Endothelial cell (in vitro differentiated cells): ENCODE results near the gene KSR1. TPM values are rescaled to one million over a fixed set of nuclear protein-coding genes. Genes with fewer than 3 reads are reported as not detected.
"Not testable (repeated sequence)": the region's sequence is repeated elsewhere in the genome, so short reads cannot be mapped to it uniquely, and the experiment has no call there.

Experiments
- DNase-seq: peaks from one replicate; pipeline ENCODE4 v3.0.0; 2021; ENCODE audit warnings: low spot score
- H3K27ac Mint-ChIP-seq: one replicate; pipeline ENCODE4 v1.8.0; 2021; ENCODE audit warnings: mixed read lengths, inconsistent platforms; ENCODE audit not compliant: unreplicated experiment
- H3K27me3 Mint-ChIP-seq: one replicate; pipeline ENCODE4 v1.8.0; 2021; ENCODE audit warnings: mild to moderate bottlenecking, moderate library complexity, mixed read lengths, inconsistent platforms; ENCODE audit not compliant: unreplicated experiment
- H3K36me3 Mint-ChIP-seq: one replicate; pipeline ENCODE4 v1.8.0; 2021; ENCODE audit warnings: mild to moderate bottlenecking, low read depth, mixed read lengths, inconsistent platforms; ENCODE audit not compliant: unreplicated experiment
- H3K4me1 Mint-ChIP-seq: one replicate; pipeline ENCODE4 v1.8.0; 2021; ENCODE audit warnings: mild to moderate bottlenecking, mixed read lengths, inconsistent platforms; ENCODE audit not compliant: unreplicated experiment
- H3K4me3 Mint-ChIP-seq: one replicate; pipeline ENCODE4 v1.8.0; 2021; ENCODE audit warnings: mild to moderate bottlenecking, mixed read lengths, inconsistent platforms; ENCODE audit not compliant: unreplicated experiment
- H3K9me3 Mint-ChIP-seq: one replicate; pipeline ENCODE4 v1.8.0; 2021; ENCODE audit warnings: mixed read lengths, inconsistent platforms; ENCODE audit not compliant: unreplicated experiment
- CTCF ChIP-seq: fragments of 200-600 bp; sonication (generic); IDR thresholded peaks from one replicate; pipeline ENCODE4 v1.5.0; 2021; ENCODE audit warnings: antibody characterized with exemption; ENCODE audit not compliant: unreplicated experiment
- total RNA-seq: library from RNA; stranded (reverse); fragmentation: NEBNext Ultra II Directional; extraction: Animal tissue kit (Norgen Biotek cat#: 25700); gene quantifications from one replicate; pipeline ENCODE4 v1.2.1, GENCODE V29; 2021; ENCODE audit not compliant: unreplicated experiment

The KSR1 gene
- total RNA-seq, 1 donor from 2014 or later: 65.2 TPM

GRCh38 chr17:27496971-27497370, 40.7 kb downstream of the KSR1 start:
- no peak for DNase-seq
- Mint-ChIP-seq H3K27me3 (peaks cover 6% of the 10 kb centered on the region), H3K4me1 (peaks cover 9% of the 10 kb centered on the region), H3K4me3 (no peak overlapping the region), H3K27ac (no peak overlapping the region), H3K9me3 (peaks cover 8% of the 10 kb centered on the region), H3K36me3 (peaks cover 24% of the 10 kb centered on the region)
- TF ChIP-seq CTCF: no peak

DNA sequence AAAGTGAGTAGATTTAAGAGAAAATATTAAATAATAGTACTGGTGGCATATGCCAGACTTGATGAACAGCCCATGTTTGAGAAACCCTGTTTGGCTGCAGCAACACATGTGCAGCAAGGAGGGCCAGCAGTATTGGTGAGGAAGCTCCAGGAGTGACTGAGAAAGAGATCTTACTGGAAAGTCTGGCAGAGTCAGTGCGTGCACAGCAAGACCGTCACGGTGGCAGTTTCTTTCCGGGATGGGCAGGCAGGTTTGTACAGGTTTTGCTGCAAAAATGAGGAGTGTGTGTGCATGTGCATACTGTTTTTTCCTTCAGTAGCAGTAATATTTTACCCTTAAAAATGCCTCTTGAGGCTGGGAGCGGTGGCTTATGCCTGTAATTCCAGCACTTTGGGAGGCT, 41.4 kb downstream of the KSR1 start:
- Mint-ChIP-seq H3K4me3 (no peak overlapping the region), H3K27ac (no peak overlapping the region), H3K36me3 (peaks cover 27% of the 10 kb centered on the region), H3K27me3 (peaks cover 6% of the 10 kb centered on the region), H3K4me1 (peaks cover 9% of the 10 kb centered on the region), H3K9me3 (peaks cover 8% of the 10 kb centered on the region)
- DNase-seq: no peak
- TF ChIP-seq CTCF: no peak

DNA sequence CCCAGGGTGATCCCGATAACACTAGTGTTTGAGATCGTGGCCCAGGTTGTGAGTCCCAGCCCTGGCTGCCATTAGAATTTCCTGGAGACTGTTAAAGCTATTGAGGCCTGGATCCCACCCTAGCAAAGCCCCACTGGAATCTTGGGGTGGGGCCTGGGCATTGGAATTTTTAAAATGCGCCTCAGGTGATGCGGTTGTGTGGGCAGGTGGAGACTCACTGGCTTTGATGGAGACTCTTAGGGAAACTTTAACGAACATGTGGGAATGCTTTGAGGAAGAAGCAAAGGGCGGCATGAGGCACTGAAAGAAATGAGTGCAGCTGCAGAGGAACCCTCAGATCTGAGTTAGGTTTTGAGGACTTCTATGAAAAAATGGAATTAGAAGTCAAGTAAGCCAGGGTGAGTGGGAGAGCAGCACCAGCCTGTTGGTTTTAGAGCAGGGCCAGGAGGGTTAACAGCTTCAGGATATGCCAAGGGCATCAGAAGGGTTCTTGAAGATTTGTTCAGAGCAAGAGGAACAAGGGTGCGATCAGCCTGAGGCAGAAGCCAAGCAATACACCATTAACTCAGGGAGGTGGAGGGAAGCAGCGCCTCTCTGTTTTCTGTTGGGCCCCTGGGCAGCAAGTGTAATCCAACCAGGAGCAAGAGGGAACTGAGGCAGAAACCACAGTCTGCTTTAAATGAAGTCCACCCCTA, 42.5 kb downstream of the KSR1 start:
- peaks cover 8% of the 10 kb centered on the region for H3K4me1 Mint-ChIP-seq

DNA sequence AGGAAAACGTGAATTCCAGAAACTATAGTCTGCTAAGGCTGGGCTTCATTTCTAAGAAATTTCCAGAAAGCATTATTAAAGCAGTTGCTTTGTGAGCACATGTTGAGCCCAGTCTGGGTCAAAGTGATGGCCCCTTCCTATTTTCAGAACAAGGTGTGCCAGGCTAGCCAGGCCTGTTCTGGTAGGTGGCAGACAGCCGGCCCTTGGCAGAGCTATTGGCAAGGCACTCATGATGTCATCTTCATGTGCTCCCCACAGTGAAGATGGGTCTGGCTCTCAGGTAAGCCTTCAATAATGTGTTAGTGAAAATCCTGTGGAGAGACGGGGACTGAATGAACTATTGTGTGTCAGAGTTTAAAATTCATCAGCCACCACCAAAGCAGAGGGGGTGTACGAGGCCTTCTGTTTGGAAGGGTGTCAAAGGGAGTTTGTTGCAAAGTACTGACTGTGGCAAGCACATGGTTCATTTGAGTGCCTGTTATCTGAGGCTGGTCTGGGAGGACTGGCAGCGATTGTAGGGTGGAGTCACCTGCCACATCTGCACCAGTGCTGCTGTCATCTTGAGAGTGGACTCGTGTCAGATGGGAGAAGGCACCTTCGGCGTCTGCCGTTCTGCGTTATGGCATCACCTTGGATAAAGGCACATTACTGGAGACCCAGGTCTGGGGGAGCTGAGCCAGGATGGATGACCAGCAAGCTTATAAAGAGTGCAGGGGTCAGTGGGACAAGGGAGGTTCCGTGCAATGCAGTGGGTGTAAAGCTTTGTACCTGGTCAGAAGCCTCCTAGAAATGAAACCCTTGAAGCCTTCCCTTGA, 43.4 kb downstream of the KSR1 start:
- Mint-ChIP-seq H3K9me3 (peaks cover 12% of the 10 kb centered on the region), H3K36me3 (peaks cover 32% of the 10 kb centered on the region), H3K27ac (no peak overlapping the region), H3K4me3 (peak overlapping the region; percentile 31), H3K4me1 (peaks cover 3% of the 10 kb centered on the region), H3K27me3 (peaks cover 6% of the 10 kb centered on the region)
- no peak for TF ChIP-seq CTCF
- DNase-seq: no peak

More for the DNA sequence above, 42.5 kb downstream of the KSR1 start:
- TF ChIP-seq CTCF: no peak
- peaks cover 12% of the 10 kb centered on the region for H3K9me3 Mint-ChIP-seq
- no peak for DNase-seq
- peaks cover 32% of the 10 kb centered on the region for H3K36me3 Mint-ChIP-seq
- peaks cover 6% of the 10 kb centered on the region for H3K27me3 Mint-ChIP-seq
- no peak overlapping the region for H3K4me3 Mint-ChIP-seq
- H3K27ac Mint-ChIP-seq: no peak overlapping the region

GRCh38 chr17:27501338-27501737, 45.1 kb downstream of the KSR1 start:
- H3K4me1 Mint-ChIP-seq: not testable (repeated sequence)

More at GRCh38 chr17:27501338-27501737, 45.1 kb downstream of the KSR1 start:
- Mint-ChIP-seq H3K4me3 (peak overlapping the region; percentile 28), H3K9me3 (peaks cover 12% of the 10 kb centered on the region), H3K36me3 (peaks cover 32% of the 10 kb centered on the region)
- not testable (repeated sequence) for H3K27ac Mint-ChIP-seq, H3K27me3 Mint-ChIP-seq, DNase-seq
